SHP77 (cell line): Measurements from ENCODE around the gene CENPB.

ENCODE experiments used
- DNase-seq, 2 experiments: peaks; one replicate each; lab custom pipeline; 2025; lab: John Stamatoyannopoulos, UW

The CENPB gene

DNA sequence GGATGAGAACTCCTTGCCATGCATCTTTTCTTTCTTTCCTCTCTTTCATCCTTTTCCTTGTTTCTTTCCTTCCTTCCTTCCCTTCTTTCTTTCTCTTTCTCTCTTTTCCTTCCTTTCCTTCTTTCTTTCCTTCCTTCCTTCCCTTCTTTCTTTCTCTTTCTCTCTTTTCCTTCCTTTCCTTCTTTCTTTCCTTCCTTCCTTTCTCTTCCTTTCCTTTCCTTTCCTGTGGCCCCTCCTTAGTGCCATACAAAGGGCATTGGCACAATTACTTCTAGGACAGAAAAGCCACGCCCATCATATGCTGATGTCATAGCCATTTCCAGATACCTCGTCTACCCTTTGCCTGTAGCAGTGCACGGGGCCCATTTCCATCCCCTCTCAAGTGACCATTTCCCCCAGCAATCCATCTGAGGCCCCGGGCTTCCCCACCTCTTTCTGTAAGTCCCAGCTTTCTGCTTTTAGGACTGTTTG, 2.2 kb upstream of the CENPB start:
- peak in 1 of 2 experiments; percentile 38 for DNase-seq

DNA sequence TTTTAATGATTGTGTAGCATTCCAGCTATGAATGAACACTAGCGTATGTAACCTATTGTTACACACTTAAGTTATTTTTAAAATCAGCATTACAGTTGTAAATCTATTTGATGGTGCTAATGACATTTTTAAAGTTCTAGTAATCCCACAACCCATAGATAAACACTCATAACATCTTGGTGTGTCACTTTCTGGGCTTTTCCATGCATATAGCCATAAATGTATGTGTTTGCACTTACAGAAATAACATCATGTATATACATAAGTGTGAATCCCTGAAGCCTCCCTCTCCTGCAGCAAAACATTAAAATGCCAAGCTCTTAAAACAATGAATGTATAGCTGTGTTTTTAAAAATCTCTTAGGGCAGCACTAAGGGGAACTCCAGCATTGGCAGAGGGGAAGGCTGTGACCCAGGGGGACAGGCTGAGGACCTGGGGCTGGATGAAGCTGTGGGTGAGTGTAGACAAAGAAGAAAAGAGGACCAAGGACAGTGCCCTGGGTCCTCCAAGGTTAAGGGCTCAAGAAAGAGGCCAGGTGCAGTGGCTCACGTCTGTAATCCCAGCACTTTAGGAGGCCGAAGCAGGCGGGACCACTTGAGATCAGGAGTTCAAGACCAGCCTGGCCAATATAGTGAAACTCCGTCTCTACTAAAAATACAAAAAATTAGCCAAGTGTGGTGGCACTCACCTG, 929 bp upstream of the CENPB start:
- no peak for DNase-seq

- DNase-seq: peak; percentile 46 to 74
These were observed 435 bp downstream of the CENPB start for GRCh38 chr20:3786126-3786484.

DNA sequence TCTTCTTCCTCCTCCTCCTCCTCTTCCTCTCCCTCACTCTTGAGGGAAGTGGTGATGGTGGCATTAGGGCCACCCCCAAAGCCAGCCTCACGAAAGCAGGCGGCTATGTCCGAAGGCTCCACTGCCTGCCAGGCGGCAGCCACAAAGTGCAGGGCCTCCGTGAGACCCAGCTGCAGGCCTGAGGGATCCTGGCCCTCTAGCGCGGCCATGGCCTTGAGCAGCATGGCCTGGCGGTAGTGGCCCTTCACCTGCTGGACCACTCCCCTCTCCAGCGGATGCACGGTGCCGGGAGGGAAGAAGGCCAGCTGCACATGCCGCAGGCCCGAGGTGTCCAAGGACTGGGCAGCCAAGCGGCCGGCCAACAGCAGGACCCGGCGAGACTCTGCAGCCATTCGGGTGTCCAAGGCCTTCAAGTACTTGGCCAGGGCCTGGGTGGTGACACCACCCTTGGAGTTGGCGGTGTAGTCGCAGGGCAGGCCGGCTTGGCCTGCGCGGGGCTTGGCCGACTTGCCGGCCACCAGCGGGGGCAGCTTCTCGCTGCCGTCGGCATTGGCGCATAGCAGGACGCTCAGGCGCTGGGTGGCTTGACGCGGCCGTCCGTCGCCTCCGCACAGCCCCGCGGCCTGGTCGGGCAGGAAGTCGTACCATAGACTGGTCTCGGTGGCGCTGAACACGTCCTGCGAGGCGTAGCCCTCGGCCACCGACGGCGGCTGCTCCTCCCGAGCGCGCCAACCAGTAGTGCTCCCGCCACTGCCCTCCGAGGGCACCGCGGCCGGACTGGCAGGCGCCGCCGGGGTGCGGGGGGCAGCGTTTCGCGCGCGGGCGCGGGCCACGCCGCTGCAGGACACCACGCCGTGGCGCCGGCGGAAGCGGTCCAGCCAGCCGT, 1.1 kb downstream of the CENPB start:
- DNase-seq: peak; percentile 16 to 29

GRCh38 chr20:3784863-3785239, 1.7 kb downstream of the CENPB start:
- DNase-seq: no peak

DNA sequence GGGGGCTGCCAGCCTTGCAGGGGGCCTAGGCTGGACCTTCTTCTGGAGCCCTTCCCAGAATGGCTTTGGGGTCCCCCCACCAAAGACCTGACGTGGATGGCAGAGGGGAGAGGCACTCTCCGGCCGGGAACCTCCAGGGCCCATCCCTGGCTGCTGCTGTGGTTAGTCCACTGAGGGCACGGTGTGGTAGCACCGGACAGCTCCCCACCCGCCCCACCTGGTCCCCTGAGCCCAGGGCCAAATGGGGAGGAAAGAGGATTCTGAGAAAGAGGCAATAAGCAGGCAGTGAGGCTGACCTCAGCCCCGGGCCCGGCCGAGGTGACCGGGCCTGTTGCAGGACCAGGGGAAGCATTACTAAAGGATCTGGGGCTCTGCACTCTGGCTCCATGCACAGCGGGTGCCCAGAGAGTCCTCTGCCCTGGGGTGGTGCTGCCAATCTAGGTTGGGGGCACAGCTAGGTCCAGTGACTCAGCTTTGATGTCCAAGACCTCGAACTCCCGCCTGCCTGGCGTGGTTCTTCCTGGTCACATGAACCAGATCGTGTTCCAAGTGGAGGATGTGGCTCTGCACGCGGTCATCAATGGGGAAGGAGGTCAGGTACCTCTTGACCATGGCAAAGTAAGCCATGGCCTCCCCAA, 2.2 kb downstream of the CENPB start:
- no peak for DNase-seq

GRCh38 chr20:3783511-3784195, 2.9 kb downstream of the CENPB start:
- no peak for DNase-seq

DNA sequence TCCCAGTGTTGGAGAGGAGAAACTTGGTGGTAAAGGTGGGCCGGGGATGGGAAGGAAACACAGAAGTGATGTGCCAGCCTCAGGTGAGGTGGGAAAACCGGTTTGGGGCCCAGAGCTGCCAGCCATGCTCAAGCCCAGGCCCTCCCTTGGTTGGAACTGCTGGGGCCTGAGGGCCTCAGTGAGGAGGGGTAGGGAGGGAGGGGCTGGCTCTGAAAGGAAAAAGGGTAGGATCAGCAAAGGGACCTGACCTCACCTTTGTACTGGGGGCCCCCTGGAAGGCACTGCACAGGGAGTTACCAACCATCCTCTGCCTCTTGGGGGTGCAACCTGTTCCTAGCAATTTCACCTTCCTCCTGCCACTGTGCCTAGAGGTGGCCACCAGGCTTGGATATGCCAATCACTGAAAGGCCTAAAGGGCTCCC, 3.5 kb downstream of the CENPB start:
- no peak for DNase-seq

DNA sequence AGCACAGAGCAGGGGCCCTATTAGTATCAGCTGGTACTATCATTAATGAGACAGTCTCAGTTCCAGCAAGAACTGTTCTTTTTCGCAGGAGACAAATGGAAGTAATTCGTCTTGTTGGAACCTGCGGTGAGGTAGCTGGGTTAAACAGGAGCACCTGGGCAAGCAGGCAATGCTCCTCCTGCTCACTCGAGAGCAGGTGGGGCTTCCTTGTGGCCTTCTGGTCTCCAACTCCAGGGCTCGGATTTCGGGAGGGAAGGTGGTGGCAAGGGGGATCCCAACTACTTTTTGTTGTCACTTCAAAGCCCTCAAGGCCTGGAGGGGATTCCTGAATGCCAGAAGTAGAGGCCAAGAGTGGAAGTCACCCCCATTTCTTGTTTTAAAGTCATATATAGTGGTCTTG, 3.9 kb downstream of the CENPB start:
- DNase-seq: no peak

GRCh38 chr20:3781153-3781910, 5.2 kb downstream of the CENPB start, which contains the start of gene SPEF1:
Gene SPEF1 (minus strand): TSS chr20:3781448. CDS start chr20:3781287, 161 bp downstream.
- DNase-seq: peak; percentile 98 to 99

DNA sequence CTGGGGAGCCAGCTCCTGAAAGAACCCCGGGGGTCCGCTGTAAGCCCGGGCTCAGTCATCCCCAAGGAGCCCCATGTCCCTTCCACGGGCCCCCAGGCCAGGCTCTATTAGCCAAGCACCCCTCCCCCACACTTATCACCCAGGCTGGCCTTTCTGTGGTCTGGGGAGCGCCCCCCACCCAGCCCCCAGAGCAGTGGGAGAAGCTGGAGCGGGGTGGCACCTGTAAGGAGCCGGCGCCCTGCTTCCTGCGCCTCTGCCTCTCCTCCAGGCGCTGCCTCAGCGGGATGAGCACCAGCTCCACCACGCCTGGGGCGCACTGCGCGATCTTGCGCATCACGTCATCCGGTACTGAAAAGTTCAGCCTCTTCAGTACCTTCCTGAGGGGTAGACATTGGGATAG, 7.6 kb downstream of the CENPB start:
- no peak for DNase-seq

GRCh38 chr20:3777716-3778629, 8.6 kb downstream of the CENPB start:
- DNase-seq: no peak

DNA sequence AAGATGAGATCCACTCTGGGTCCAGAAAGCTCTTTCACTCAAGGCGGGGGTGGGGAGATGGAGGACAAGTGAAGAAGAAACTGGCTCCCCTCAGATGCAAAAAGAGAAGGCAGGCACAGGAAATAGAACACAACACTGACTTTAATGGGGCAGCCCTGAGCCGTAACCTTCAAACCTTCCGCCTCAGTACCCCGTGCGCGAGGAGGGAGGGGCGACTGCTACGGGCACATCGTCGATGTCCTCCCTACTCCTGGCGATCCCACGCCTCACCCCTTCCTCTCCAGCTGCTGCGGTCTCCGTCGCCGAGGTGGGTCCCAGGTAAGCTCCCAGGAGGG, 9.2 kb downstream of the CENPB start:
- no peak for DNase-seq

GRCh38 chr20:3775457-3776108, 11.0 kb downstream of the CENPB start:
- no peak for DNase-seq

DNA sequence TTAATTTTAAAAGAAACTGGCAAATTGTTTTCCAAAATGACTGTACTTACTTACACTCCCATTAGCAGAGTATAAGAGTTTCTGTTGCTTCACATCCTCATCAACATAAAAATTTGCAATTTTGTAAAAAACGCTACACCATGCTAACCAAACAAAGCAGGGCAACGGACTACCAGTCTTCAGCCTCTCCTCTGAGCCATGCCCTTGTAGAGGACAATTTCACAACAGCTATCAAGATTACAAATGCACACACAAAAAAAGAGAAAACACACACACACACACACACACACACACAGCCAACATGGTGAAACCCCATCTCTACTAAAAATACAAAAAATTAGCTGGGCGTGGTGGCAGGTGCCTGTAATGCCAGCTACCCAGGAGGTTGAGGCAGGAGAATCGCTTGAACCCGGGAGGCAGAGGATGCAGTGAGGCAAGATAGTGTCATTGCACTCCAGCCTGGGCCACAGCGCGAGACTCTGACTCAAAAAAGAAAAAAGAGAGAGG, 14.9 kb downstream of the CENPB start:
- DNase-seq: no peak

DNA sequence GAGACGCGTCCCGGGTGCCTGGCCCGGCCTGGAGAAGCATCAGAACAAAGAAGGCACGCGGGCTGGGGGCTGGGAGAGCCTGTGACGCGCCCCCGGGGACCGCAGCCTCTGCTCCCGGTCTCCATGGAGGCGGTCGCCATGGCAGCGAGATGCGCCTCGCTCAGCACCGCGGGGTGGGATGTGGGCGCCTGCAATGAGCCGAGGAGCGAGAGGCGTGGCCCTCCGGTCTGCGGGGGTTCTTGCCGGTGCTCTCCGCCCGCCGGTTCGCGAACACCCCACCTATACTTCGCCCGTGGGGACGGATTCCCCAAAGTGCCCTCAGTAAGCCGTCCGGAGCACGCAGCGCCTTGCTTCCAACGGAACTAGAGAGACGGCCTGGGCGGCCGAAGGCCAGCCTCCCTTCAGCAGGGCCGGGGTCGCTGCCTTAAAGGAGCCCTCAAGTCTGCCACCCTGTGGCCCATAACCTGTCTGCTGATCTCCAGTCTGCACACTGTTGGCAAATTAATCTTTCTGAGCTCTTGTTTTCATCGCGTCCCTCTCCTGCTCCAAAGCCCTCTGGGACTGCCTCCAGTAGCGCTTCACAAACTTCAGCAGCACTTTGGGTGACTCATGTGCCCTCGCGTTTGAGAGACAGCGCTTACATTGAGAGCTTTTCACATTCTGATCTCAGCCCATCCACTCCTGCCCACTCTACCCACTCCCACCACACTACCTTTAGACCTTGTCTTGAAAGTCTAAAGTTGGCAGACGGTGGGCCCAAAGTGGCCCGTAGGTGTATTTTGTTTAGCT, 18.0 kb downstream of the CENPB start:
- DNase-seq: peak; percentile 73 to 76

DNA sequence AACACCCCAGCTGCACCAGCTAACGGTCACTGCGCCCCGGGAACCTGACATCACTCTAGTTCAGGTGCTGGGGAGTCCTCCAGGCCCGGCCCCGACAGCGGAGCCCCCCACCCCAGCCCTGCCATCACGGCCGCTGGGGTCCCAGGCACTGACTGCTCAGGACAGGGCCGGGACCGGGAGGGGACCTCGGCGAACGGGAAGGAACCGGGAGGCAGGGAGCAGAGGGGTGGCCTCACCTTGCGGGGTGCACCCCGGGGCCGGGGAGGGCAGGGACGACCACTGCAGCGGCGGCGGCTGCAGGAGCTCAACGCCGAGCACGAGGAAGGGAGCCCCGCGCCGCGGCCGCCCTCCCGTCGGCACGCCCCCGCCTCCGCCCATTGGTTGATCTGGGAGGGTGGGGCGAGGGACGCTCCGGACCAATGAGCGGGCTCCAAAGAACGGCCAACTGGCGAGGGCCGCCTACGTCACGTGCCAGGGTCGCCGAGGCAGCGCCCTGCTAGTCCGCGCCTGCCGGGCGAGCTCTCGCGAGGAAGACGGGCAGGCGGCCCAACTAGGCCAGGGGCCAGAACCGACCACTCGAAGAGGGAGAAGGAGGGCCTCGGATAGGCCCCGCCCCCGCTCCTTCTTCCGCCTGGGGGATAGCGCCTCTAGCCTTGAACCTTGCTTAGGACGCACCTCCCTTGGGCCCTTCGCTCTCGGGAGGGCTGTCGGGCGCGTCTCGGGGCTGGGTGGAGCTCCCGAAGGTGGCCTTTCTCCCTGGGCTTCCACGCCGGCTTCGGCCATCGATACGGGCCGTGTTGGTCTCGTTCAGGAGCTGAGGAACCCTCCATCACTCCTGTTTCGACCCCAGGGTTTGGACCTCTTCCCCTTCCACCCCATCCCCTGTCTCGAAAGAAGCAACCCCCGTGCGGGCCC, 18.9 kb downstream of the CENPB start, which contains the start of gene ADISSP:
Gene ADISSP, minus strand, starts transcription at position 327 of the 915 bp plus-strand sequence. CDS start 7,653 bp downstream, outside the sequence.
- peak; percentile 98 to 99 for DNase-seq

GRCh38 chr20:3767110-3767426, 19.5 kb downstream of the CENPB start:
- DNase-seq: peak in 1 of 2 experiments; percentile 16
